HG02623 (cell line): Measurements from ENCODE around the gene ULBP2.

Experiments used
- ATAC-seq: cut with Tn5 transposase; IDR thresholded peaks from one replicate; pipeline ENCODE4 v1.9.1; 2021; ENCODE audit warnings: moderate library complexity; ENCODE audit not compliant: unreplicated experiment

ULBP2 gene, protein sequence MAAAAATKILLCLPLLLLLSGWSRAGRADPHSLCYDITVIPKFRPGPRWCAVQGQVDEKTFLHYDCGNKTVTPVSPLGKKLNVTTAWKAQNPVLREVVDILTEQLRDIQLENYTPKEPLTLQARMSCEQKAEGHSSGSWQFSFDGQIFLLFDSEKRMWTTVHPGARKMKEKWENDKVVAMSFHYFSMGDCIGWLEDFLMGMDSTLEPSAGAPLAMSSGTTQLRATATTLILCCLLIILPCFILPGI

DNA sequence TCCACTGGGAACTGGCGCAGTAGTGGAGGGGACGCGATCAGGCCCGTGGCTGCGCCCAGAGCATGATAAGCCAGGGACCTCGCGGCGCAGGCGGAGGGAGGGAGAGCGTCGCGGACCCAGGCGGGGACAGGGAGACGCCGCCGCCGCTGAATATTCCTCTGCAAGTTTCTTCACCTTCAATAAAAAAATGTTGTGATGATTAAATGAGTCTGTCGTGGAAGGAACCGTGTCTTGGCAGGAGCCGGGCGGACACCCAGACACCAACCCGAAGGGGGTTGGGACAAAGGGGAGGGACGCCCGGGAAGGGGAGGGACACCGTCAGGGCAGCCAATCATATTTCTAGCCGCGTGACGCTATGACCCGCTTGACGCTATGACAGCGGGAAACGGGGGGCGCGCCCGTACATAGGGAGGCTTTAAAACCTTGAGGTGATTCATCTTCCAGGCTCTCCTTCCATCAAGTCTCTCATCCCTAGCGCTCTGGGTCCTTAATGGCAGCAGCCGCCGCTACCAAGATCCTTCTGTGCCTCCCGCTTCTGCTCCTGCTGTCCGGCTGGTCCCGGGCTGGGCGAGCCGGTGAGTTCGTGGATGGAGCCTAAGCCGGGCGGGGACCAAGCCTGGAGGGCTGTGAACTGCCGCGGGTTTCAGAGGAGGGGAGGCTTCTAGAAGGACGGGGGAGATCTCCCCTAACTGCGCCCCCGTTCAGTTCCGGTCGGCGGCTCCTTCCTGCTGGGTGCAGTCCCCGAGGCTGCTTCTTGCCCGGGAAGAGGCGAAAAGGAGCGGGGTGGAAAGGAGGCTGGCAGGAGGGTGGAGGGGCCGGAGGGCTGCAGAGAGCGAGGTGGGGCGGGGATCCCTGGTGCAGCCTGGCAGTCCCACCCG is at the start of gene ULBP2:
Gene ULBP2, plus strand, starts transcription at position 432 of the 878 bp plus-strand sequence. Its CDS starts 59 bp downstream, at position 491.
- ATAC-seq: no peak

DNA sequence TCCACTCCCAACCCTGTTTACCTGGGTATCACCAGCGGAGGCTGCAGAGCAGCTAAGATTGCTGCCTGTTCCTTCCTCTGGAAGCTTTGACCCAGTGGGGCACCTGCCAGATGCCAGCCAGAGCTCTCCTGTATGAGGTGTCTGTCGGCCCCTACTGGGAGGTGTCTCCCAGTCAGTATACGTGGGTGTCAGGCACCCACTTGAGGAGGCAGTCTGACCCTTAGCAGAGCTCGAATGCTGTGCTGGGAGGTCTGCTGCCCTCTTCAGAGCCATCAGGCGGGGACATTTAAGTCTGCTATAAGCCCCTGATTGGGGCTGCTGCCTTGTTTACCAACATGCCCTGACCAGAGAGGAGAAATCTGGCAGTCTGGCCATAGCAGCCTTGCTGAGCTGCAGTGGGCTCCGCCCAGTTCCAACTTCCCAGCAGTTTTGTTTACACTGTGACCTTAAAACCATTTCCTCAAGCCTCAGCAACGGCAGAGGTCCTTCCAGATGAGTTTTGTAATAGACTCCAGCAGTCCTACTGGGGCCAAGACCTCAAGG is 46.7 kb upstream of the ULBP2 start:
- no peak for ATAC-seq

DNA sequence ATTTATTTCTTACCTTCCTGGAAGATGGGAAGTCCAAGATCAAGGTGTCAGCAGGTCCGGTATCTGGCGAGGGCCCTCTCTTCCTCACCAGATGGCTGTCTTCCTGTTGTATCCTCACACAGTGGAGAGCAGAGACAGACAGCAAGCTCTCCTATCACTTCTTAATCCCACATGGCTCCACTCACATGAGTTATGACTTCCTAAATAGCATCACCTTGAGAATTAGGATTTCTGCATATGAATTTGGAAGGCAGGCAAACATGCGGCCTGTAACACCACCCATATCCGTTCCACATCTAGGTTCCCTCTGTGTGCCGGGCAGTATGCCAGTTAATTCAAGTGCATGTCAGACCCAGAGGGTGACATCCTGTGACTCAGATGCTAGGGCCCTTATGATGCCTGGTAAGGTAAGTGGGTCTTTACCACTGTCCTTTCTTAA is 46.0 kb upstream of the ULBP2 start:
- ATAC-seq: no peak

DNA sequence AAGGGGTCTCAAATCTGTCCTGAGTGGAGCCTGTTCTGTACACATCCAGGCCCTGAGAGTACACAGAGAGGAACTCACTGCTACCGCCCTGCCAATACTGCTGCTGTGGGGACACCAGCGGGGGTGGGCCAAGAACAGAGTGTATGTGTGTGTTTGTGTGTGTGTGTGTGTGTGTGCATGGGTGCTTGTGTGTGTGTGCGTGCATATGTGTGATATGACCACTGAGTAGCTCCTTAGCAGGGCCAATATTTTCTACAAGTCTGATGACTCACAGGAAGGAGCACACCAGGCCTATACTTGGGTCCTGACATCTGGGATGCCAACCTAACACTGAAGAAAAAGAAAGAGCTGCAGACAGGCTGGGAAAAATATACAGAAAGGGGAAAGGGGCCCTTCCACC is 45.3 kb upstream of the ULBP2 start:
- no peak for ATAC-seq

DNA sequence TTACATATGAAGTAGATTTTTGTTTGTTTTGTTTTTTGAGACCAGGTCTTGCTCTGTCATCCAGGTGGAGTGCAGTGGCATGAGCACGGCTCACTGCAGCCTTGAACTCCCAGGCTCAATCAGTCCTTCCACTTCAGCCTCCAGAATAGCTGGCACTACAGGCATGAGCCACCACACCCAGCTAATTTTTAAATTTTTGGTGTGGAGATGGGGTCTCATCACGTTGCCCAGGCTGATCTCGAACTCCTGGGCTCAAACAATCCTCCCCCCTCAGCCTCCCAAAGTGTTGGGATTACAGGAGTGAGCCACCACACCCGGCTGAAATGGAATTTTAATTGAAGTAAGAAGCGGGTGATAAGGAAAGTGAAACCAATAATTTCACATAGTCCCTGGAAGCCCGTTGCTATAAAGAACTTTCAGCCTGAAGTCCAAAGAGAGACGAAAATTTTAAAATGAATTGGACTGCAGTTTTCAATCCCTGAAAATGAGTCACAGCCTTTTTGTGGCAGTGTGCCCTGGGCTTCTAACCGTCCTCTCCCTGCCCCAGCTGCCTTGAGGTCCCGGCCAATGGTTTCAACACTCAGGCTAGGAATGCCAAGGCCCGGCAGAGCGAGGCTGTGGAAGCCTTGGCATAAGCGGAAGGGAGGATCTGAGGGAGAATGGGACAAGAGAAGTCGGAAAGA is 44.7 kb upstream of the ULBP2 start:
- no peak for ATAC-seq

DNA sequence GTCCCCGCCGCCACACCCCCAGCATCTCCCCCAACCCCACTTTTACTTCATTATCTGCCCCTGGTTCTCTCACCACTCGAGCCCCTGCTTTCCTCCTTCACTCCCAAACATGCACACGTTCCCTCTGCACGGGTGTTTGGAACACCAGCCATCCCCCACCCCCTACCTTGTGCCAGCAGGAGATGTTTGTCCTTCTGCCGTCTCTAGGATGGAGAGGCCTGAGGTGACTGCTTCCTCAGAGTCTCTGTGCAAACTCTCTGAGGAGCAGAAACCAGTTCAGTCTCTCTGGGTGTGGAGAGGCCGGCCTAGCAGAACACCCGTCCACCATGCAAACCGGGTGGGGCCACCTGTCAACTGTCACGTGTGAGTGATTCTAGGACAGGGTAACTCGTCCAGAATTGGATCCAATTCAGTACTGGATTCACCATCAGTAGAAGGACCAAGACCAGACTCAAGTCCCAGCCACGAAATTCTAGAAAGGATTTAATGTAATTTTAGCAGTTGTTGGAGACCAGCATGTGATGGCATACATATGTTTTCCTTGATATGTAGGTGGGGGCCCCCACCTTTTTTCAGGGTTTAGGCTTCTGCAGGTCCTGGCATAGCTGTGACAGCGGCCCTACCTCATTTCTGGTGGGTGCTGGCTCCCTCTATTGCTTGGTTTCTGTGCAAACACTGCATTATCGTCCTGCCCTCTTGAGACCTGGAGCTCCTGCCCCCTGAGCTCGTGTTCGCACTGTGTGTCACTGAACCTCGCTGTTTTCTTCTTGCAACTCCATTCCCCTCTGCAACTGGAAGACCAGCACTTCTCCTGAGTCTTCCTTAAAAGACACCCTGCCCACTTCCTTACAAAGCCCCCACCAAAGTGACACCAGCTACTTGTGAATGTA is 43.7 kb upstream of the ULBP2 start, which contains the start of gene RAET1E:
Gene RAET1E, minus strand, starts transcription at position 259 of the 890 bp plus-strand sequence. CDS start 7,212 bp downstream, outside the sequence.
- ATAC-seq: no peak

DNA sequence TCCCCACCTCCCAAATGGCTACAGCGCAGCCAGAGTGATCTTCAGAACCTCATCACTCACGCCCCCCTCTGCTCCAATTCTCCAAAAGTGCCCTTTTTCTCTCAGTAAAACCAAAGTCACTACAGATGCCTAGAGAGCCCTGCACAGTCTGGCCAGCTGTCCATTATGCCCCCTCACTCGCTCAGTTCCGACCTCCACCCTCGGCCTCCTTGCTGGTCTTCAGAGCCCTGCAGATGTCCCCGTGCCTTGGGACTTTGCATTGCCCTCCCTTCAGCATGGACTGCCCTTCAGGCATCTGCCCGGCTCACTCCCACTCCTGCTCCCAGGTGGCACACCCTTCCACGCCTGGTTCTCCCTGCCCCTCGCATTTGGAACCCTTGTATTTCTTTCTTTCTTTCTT is 42.8 kb upstream of the ULBP2 start:
- ATAC-seq: no peak

DNA sequence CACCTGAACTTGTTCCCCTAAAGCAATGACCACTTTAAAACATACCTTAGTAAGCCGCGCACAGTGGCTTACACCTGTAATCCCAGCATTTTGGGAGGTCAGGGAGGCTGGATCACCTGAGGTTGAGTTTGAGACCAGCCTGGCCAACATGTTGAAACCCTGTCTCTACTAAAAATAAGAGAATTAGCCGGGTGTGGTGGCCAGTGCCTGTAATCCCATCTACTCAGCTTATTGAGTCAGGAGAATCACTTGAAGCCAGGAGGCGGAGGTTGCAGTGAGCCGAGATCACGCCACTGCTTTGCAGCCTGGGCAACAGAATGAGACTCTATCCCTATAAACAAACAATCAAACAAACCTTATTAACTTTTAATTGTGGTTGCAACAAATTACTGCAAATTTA is 42.3 kb upstream of the ULBP2 start:
- ATAC-seq: no peak

DNA sequence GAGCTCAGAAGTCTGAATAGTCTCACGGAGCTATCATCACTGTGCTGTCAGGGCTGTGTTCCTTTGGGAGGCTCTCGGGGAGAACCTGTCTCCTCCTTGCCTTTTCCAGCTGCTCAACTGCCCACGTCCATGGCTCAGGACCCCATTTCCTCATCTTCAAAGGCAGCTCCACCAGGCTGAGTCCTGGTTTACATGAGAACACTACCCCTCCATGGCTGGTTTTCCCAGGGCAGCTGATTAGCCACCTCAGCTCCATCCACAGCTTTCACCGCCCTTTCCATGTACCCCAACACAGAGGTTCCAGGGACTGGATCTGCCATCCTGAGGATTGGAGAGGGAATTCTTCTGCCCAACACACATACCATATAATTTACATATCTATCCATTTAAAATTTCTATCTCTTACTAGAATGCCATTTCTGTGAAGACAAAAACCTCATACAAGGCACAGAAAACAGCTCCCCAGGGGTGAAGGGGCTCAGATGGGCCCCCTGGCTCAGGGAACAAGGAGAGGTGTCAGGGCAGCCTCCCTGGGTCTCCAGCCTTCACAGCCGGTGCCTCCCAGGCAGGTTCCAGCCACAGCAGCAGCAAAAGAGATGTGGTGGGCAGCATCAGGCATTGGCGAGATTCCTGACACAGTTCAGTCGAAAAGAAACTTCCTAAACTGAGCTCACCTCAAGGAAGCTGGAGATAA is 41.7 kb upstream of the ULBP2 start:
- ATAC-seq: no peak

DNA sequence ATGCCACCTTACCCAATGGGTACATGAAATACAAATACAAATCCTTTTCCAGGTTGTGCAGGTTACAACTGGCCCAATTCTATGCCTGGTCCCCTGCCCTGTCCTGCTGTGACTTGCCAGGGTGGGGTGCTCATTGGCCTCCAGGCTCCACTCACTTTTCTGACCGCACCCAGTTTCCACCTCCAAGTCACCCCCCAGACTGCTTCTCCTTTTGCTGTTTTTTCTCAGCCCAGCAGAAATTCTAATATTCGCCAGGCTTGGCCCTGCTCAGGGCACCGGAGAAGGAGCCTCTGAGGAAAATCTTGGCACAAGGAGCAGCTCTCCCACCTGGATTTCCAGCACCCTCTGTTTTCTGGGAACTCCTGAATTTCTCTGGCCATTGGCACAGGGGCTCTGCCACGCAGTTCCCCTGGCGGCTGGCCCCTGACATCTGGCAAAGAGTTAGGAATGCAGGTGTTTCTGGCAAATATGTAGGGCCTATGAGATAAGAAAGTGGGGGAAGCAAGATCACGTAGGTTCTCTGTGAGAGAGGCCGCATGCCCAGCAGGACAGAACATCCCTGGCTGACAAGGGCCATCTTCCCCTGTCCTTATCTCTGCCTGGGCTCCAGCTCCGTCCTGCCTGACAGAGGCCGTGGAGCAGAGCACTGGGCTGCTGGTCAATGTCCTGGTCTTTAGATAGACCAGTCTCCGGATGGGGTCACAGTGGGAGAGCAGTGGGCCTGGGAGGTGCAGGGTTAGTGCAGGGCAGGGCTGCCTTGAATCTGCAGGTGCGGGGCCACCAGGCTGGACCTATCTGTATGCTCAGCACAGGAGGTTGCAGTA is 41.0 kb upstream of the ULBP2 start:
- no peak for ATAC-seq

DNA sequence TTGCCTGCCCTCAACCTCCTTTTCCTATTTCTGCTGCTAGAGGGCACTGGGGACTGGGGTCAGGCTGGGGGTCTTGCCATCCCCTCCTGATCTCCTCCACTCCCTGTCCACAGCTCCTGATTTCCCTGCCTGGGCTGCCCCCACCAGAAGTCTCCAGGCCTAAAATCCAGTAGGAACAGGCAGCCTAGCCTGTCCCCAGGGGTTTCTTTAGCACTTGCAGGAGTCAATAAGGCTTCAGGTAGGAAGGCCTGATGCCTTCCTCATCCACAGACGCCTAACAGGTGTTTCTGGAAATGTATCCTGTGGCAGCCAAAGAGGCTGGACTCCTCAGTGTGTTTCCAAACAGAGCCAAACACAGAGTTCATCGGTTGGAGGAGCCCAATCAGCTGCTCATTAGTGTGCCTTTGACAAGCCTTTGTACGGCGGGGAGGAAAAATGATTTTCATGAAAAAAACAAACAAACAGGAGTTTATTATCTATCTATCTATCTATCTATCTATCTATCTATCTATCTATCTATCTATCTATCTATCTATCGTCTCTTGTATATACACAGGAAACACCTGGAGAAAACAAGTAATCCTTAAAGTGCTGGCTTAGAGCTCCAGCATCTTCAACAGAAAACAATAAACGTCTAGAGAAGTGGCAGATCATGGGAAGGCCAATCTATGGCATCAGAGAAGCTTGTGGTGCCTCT is 40.2 kb upstream of the ULBP2 start:
- ATAC-seq: no peak

DNA sequence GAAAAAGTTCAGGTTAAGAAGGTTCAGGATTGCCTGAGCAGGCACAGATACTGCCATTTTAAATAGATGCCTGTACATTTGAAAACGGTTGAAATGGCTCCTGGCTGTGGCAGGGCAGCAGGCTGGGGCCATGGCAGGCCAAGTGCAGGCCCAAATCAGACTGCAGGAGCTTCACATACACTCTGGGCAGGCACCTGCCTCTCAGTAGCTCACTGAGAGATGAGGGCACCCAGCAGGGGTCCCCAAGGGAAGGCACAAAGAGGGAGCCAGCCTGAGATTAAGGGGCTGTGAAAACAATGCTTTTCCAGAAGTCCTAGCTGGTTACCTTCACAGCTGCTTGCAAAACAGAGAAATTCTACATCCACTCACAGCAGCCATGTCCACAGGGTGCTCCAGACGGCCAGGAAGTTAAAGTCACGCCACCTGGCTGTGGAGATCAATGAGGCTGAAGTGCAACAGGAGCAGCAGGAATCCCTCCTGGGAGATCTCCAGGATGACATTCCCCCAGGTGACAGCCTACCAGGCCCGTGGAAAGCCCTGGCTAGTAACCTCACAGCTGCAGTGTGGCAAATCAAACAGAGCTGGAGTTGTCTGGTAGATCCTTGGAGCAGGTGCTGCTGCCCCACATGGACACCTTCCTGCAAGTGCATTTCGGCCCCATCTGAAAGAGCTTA is 37.7 kb upstream of the ULBP2 start:
- no peak for ATAC-seq

DNA sequence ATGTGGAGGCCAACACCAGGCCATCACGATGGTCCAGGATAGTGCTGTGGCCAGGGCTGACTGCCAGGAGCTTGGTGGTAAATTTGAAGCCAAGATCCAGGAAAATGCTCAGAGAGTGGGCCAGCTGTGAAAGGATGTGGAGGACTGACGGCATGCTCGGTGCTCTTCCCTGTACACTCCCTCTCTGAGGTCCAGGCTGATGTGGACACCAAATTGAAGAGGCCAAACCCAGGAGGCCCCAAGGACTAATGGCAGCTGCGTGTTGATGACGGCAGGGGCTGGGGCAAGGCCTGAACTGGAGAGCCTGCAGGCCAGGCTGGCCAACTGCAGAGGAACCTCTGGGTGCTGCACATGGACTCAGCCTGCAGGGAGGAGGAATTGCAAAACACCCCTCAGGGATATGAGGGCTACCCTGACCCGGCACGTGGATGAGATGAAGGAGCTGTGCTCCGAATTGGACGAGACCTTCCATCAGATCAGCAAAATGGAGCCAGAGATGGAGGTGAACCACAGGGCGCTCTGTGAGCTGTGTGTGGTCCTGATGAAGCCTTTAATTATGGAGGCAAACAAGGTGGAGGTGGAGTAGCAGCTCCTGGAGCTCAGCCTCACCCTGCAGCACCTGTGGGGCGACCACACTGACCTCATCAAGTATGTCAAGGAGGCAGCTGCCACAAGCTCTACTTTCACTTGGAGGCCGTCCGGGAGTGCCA is 37.0 kb upstream of the ULBP2 start:
- no peak for ATAC-seq

DNA sequence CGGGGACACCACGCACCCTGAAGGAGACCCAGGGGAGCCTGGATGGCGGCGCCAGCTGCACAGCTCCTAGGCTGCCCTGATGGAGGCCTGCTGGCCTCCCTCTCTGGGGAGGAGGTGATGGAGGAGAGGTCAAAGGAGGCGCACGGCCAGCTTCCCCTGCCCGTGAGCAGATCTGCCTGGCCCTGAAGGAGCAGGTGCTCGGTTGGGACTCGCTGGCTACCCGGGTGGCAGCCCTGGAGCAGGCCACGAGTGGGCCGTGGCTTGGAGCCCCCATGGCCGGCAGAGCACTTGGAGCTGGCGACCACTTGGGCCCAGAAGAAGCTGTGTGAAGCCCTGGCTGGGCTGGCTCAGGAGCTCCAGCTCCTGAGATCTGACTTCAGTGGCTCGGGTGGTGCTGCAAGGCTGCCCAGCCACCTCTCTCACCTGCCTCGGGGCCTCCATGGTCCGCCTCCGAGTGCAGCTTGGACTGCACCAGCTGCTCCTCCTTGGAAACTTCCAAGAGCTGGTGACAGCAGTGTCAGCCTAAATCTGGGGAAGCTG is 36.4 kb upstream of the ULBP2 start:
- ATAC-seq: no peak

DNA sequence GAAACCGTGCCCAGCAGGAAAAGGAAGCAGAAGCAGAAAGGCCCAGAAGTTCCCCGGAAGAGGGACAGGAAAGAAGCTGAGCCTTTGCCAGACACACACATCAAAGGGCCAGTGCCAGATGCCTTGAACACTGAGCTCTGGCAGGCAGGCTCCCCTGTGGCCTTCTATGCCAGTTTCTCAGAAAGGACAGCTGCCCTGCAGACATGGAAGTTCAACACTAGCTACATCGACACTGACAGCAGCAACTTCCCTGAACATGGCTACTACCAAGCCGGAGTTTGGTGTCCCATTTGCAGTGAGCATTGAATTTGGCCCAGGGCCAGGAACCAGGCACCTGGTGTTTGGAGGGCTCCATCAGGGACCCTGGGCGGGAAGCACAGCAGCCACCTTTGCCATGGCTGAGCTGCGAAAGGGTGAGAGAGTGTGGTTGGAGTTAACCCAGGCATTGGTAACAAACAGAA is 35.9 kb upstream of the ULBP2 start:
- no peak for ATAC-seq

DNA sequence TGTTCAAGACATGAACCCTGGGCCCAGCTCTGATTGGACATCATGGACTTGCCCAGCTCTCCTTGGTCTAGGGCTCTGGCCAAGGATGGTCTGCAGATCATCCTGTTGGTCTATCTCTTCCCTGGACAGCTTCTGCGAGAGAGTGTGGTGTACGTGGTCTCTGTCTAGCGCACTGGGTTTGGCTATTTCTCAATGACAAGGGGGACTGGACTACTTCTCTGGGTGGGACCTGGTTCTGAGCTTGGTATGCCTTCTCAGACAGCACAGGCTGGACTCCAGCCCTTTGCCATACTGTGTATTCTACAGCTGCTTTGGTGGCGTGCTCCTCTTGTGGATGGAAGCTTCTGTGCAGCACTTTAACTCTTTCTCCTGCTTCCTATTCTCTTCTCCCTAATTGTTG is 35.4 kb upstream of the ULBP2 start:
- ATAC-seq: no peak

DNA sequence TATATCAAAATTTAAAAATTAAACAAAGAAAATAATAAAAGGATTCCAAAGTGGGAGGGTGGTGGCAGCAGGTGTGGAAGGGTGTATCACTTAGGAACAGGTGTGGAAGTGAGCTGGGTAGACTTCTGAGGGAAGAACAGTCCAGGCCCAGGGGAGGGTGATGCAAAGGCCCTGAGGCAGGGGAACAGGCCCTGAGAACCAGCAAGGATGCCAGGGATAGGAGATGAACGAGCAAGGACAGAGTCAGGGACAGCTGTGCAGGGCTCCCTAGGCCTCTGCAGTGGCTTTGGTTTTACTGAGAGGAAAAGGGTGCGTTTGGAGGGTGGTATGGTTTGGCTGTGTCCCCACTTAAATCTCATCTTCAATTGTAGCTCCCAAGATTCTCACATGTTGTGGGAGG is 34.5 kb upstream of the ULBP2 start:
- no peak for ATAC-seq
